ENCODE data around the gene SUCLA2.

The SUCLA2 gene

GRCh38 chr13:47964863-47965262 is 36.2 kb downstream of the SUCLA2 start:
- no peak overlapping the region for H3K4me3 ChIP-seq (ENCODE audit: low read depth, low read length)
- no peak for DNase-seq (ENCODE audit: low read depth)
- TF ChIP-seq, protein P1, sequence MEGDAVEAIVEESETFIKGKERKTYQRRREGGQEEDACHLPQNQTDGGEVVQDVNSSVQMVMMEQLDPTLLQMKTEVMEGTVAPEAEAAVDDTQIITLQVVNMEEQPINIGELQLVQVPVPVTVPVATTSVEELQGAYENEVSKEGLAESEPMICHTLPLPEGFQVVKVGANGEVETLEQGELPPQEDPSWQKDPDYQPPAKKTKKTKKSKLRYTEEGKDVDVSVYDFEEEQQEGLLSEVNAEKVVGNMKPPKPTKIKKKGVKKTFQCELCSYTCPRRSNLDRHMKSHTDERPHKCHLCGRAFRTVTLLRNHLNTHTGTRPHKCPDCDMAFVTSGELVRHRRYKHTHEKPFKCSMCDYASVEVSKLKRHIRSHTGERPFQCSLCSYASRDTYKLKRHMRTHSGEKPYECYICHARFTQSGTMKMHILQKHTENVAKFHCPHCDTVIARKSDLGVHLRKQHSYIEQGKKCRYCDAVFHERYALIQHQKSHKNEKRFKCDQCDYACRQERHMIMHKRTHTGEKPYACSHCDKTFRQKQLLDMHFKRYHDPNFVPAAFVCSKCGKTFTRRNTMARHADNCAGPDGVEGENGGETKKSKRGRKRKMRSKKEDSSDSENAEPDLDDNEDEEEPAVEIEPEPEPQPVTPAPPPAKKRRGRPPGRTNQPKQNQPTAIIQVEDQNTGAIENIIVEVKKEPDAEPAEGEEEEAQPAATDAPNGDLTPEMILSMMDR (IDR thresholded peaks at IDR 0.05; ENCODE audit: low read depth, low read length): no peak
- TF ChIP-seq, protein P2, sequence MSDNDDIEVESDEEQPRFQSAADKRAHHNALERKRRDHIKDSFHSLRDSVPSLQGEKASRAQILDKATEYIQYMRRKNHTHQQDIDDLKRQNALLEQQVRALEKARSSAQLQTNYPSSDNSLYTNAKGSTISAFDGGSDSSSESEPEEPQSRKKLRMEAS (IDR thresholded peaks at IDR 0.05; ENCODE audit: low read depth, low read length): no peak
- TF ChIP-seq MYC (IDR thresholded peaks at IDR 0.05; ENCODE audit: low read depth, low read length): no peak
- TF ChIP-seq POLR2A (IDR thresholded peaks at IDR 0.05; ENCODE audit: extremely low read depth, insufficient read length): no peak

GRCh38 chr13:47962237-47962636 is 38.8 kb downstream of the SUCLA2 start:
- TF ChIP-seq MYC (IDR thresholded peaks at IDR 0.05; ENCODE audit: low read depth, low read length) (no peak), POLR2A (IDR thresholded peaks at IDR 0.05; ENCODE audit: extremely low read depth, insufficient read length) (no peak)
- DNase-seq (ENCODE audit: low read depth): no peak
- no peak overlapping the region for H3K4me3 ChIP-seq (ENCODE audit: low read depth, low read length)

- H3K4me3 ChIP-seq (ENCODE audit: low read depth, low read length): no peak overlapping the region
- no peak for TF ChIP-seq POLR2A (IDR thresholded peaks at IDR 0.05; ENCODE audit: extremely low read depth, insufficient read length)
- no peak for TF ChIP-seq MYC (IDR thresholded peaks at IDR 0.05; ENCODE audit: low read depth, low read length)
- TF ChIP-seq, protein P2 (IDR thresholded peaks at IDR 0.05; ENCODE audit: low read depth, low read length): no peak
- TF ChIP-seq, protein P1 (IDR thresholded peaks at IDR 0.05; ENCODE audit: low read depth, low read length): no peak
Measured at GRCh38 chr13:47959468-47960247, 41.4 kb downstream of the SUCLA2 start.

DNA sequence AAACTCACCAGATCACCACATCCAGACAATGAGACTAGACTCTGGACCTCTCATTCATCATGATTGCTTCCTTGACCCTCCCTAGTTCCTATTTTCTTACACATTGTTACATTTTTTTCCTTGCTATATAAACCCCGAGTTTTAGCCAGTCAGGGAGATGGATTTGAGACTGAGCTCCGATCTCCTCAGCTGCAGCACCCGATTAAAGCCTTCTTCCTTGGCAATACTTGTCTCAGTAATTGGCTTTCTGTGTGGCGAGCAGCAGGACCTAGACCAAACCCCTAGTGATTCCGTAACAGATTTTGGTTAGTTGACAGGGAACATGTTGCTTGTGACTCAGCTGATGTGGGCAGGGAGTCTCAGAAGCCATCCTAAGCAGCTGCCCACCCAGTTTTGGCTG is 44.0 kb downstream of the SUCLA2 start:
- TF ChIP-seq POLR2A (IDR thresholded peaks at IDR 0.05; ENCODE audit: extremely low read depth, insufficient read length) (no peak), MYC (IDR thresholded peaks at IDR 0.05; ENCODE audit: low read depth, low read length) (no peak)
- TF ChIP-seq, protein P1 (IDR thresholded peaks at IDR 0.05; ENCODE audit: low read depth, low read length): no peak
- TF ChIP-seq, protein P2 (IDR thresholded peaks at IDR 0.05; ENCODE audit: low read depth, low read length): no peak
- H3K4me3 ChIP-seq (ENCODE audit: low read depth, low read length): no peak overlapping the region
- DNase-seq (ENCODE audit: low read depth): no peak

More at GRCh38 chr13:47959468-47960247, 41.4 kb downstream of the SUCLA2 start:
- no peak for DNase-seq (ENCODE audit: low read depth)

DNA sequence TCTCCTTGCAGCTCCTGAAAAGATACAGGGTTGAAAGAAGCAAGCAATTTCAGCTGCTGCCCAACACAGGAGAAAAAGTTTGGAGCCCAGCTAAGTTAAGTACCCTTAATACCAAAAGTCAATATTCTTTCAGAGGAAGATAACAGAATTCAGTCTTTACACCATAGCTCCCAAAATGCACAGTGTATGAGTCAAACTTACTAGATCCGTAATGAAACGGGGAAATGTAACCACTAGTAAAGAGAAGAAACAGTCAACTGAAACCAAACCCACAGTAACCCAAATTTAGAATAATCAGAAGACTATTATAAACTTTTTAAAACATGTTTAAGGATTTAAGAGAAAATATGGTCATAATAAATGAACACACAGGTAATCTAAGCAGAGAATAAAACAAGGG is 45.2 kb downstream of the SUCLA2 start:
- DNase-seq (ENCODE audit: low read depth): no peak
- TF ChIP-seq, protein P2 (IDR thresholded peaks at IDR 0.05; ENCODE audit: low read depth, low read length): no peak
- TF ChIP-seq MYC (IDR thresholded peaks at IDR 0.05; ENCODE audit: low read depth, low read length) (no peak), POLR2A (IDR thresholded peaks at IDR 0.05; ENCODE audit: extremely low read depth, insufficient read length) (no peak)
- TF ChIP-seq, protein P1 (IDR thresholded peaks at IDR 0.05; ENCODE audit: low read depth, low read length): no peak
- H3K4me3 ChIP-seq (ENCODE audit: low read depth, low read length): no peak overlapping the region

DNA sequence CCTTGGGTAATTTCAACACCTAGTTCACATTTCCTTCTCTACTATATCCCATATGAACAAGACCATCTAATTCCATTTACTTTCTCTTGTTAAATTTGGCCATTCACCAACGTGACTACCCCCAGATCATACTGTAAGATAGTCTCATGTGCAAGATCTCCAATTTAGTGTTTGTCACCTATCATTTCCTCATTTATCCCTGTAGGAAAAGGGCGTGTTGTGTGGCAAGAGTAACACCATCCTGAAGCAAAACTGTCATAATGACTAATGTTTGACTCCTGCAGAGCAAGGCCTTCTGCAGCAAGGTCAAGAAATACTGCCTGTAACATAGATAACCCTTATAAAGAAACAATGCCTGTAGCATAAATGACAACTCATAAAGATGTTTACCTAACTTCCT is 51.3 kb downstream of the SUCLA2 start:
- TF ChIP-seq, protein P1 (IDR thresholded peaks at IDR 0.05; ENCODE audit: low read depth, low read length): no peak
- TF ChIP-seq, protein P2 (IDR thresholded peaks at IDR 0.05; ENCODE audit: low read depth, low read length): no peak
- TF ChIP-seq POLR2A (IDR thresholded peaks at IDR 0.05; ENCODE audit: extremely low read depth, insufficient read length) (no peak), MYC (IDR thresholded peaks at IDR 0.05; ENCODE audit: low read depth, low read length) (no peak)
- peak; percentile 14 for DNase-seq (ENCODE audit: low read depth)
- no peak overlapping the region for H3K4me3 ChIP-seq (ENCODE audit: low read depth, low read length)

Measured in NB4 (cell line).